Naive thymus-derived CD4-positive, alpha-beta T cell (primary cell): Measurements from ENCODE around the gene MPP2. TPM values are rescaled to one million over a fixed set of nuclear protein-coding genes. Genes with fewer than 3 reads are reported as not detected.
A peak's percentile ranks its signal among the peaks of the same experiment; 100 is the strongest.

ENCODE experiments used
- ATAC-seq: fragments of 150-1000 bp; cut with Tn5 transposase; 2 replicates; pipeline ENCODE4 v1.10.0; 2021; ENCODE audit warnings: mild to moderate bottlenecking, moderate library complexity
- CTCF ChIA-PET: fragments of 350-600 bp; sonication (Branson Sonifier 250); formaldehyde crosslinking; loops from one replicate; lab custom pipeline; 2021; ENCODE audit warnings: antibody characterized with exemption; lab: Charles Lee
- POLR2A ChIA-PET: fragments of 350-600 bp; sonication (Branson Sonifier 250); formaldehyde crosslinking; loops from one replicate; lab custom pipeline; 2021; ENCODE audit warnings: antibody characterized with exemption, inconsistent platforms; lab: Charles Lee
- DNase-seq, 9 donors: peaks; one replicate each; pipeline versions ENCODE4 v3.0.0 to v3.0.0-alpha.2; 2020 to 2022; ENCODE audit warnings: mixed read lengths in 1 of 9
- H3K27ac ChIP-seq: one replicate; pipeline ENCODE4 v1.7.0; 2013; ENCODE audit warnings: mild to moderate bottlenecking, low read depth, low read length, moderate library complexity
- H3K27me3 ChIP-seq, 2 donors: one replicate each; pipeline ENCODE4 v1.7.0; 2013; ENCODE audit warnings: low read length in 2 of 2, mild to moderate bottlenecking in 2 of 2, moderate library complexity in 2 of 2; ENCODE audit not compliant: control insufficient read depth in 2 of 2, insufficient read depth in 2 of 2
- H3K36me3 ChIP-seq, 3 experiments: 1 replicate in 2 of 3; 2 replicates in 1 of 3; pipeline ENCODE4 v1.7.0; 2013; ENCODE audit warnings: low read length in 3 of 3, mild to moderate bottlenecking in 3 of 3, moderate library complexity in 1 of 3; ENCODE audit not compliant: insufficient read depth in 3 of 3, control insufficient read depth in 2 of 3
- H3K4me1 ChIP-seq, 2 donors: one replicate each; pipeline ENCODE4 v1.7.0; 2013; ENCODE audit warnings: low read length in 2 of 2, mild to moderate bottlenecking in 2 of 2, moderate library complexity in 1 of 2; ENCODE audit not compliant: control insufficient read depth in 2 of 2, insufficient read depth in 2 of 2
- H3K4me3 ChIP-seq: 2 replicates; pipeline ENCODE4 v1.7.0; 2013; ENCODE audit warnings: mild to moderate bottlenecking, low read length
- H3K9me3 ChIP-seq, 3 experiments: 1 replicate in 2 of 3; 2 replicates in 1 of 3; pipeline ENCODE4 v1.7.0; 2013; ENCODE audit warnings: low read length in 3 of 3; ENCODE audit not compliant: control insufficient read depth in 2 of 3
- H3K27ac Mint-ChIP-seq, 9 donors: one replicate each; pipeline ENCODE4 v1.8.0; 2020 to 2022; ENCODE audit warnings: mixed read lengths in 9 of 9, mild to moderate bottlenecking in 8 of 9, moderate library complexity in 5 of 9, inconsistent platforms in 2 of 9
- H3K27me3 Mint-ChIP-seq, 5 donors: one replicate each; pipeline ENCODE4 v1.8.0; 2021 to 2022; ENCODE audit warnings: mixed read lengths in 5 of 5, mild to moderate bottlenecking in 1 of 5
- H3K36me3 Mint-ChIP-seq, 5 donors: one replicate each; pipeline ENCODE4 v1.8.0; 2020 to 2022; ENCODE audit warnings: mixed read lengths in 5 of 5, mild to moderate bottlenecking in 3 of 5, inconsistent platforms in 1 of 5
- H3K4me1 Mint-ChIP-seq, 7 donors: one replicate each; pipeline ENCODE4 v1.8.0; 2020 to 2022; ENCODE audit warnings: mixed read lengths in 7 of 7, mild to moderate bottlenecking in 3 of 7, inconsistent platforms in 1 of 7
- H3K4me3 Mint-ChIP-seq, 10 donors: one replicate each; pipeline ENCODE4 v1.8.0; 2020 to 2022; ENCODE audit warnings: mild to moderate bottlenecking in 10 of 10, mixed read lengths in 10 of 10, moderate library complexity in 6 of 10, inconsistent platforms in 2 of 10
- H3K9me3 Mint-ChIP-seq, 11 donors: one replicate each; pipeline ENCODE4 v1.8.0; 2020 to 2022; ENCODE audit warnings: mixed read lengths in 11 of 11, mild to moderate bottlenecking in 4 of 11, inconsistent platforms in 1 of 11, moderate library complexity in 1 of 11
- intact Hi-C, 2 donors: fragments of 100-400 bp; cut with micrococcal nuclease; formaldehyde crosslinking; loops; one replicate each; pipeline ENCODE4 v1.15.1; 2023
- polyA plus RNA-seq, 2 donors: library from polyadenylated mRNA; unstranded; fragments of 300-500 nt; fragmentation: Illumina TruSeq; gene quantifications; one replicate each; pipeline ENCODE4 v1.2.3, GENCODE V29; 2021
- total RNA-seq, 6 experiments: library from RNA in 5 of 6; stranded (reverse) in 5 of 6; gene quantifications; 1 replicate in 5 of 6; 2 replicates in 1 of 6; pipeline ENCODE4 v1.2.3 and lab custom pipeline; 2021 to 2026

The MPP2 gene
- total and polyA plus RNA-seq, 7 experiments from 2014 or later: 0.24 to 9.3 (median 3.6) TPM

DNA sequence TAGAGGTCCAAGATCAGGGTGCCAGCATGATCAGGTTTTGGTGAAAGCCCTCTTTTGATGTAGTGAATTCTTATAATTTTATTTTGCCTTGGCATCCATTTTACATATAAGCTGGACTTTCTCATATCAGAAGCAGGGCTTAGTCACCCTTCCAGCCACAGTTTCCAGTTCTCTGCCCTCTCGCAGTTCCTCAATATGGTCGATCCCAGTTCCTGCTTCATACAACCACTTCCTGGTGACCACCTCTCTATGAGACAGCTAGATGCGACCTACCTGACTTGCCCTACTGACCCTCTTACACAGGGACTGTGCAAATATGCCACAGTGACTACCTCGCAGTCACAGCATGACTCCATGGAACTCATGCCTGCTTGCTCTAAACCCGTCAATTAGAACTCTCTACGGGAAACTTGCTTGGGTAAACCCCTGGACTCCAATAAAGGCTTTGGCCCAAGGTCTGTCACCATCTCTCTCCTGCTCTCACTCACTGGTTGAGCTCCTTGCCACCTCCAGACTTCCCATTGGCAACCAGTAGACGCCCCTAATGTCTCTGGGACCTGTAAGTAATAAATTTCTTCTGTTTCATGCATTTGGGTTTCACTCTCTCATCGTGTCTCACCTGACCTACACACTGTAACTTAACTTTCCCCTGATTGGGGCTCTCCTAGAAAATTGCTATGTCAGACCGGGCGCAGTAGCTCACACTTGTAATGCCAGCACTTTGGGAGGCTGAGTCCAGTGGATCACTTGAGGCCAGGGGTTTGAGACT is 38.9 kb downstream of the MPP2 start:
- ChIA-PET POLR2A (interaction anchor here (0.6 kb wide), 1 partner anchor 184 kb away, joined by 3 read pairs; no protein-coding TSS in a partner anchor), CTCF (interaction anchor here (0.8 kb wide), 1 partner anchor 11 kb away, joined by 3 read pairs; no protein-coding TSS in a partner anchor)
- H3K36me3 Mint-ChIP-seq: no peaks in the 10 kb centered on the region
- Histone ChIP-seq H3K27me3 (peaks cover 0 to 4% of the 10 kb centered on the region in 2 donors), H3K4me3 (no peak overlapping the region), H3K27ac (no peak overlapping the region), H3K36me3 (no peaks in the 10 kb centered on the region), H3K9me3 (no peaks in the 10 kb centered on the region), H3K4me1 (no peaks in the 10 kb centered on the region)
- H3K9me3 Mint-ChIP-seq: peaks cover 0 to 6% (median 0%) of the 10 kb centered on the region in 11 donors
- H3K4me3 Mint-ChIP-seq: no peak overlapping the region
- H3K4me1 Mint-ChIP-seq: peaks cover 0 to 2% (median 0%) of the 10 kb centered on the region in 7 donors
- H3K27ac Mint-ChIP-seq: peak overlapping the region in 1 of 9 donors; percentile 12
- intact Hi-C loops: no loop called here
- peaks cover 5 to 35% (median 23%) of the 10 kb centered on the region in 5 donors for H3K27me3 Mint-ChIP-seq
- ATAC-seq: peak; percentile 47
- no peak for DNase-seq

DNA sequence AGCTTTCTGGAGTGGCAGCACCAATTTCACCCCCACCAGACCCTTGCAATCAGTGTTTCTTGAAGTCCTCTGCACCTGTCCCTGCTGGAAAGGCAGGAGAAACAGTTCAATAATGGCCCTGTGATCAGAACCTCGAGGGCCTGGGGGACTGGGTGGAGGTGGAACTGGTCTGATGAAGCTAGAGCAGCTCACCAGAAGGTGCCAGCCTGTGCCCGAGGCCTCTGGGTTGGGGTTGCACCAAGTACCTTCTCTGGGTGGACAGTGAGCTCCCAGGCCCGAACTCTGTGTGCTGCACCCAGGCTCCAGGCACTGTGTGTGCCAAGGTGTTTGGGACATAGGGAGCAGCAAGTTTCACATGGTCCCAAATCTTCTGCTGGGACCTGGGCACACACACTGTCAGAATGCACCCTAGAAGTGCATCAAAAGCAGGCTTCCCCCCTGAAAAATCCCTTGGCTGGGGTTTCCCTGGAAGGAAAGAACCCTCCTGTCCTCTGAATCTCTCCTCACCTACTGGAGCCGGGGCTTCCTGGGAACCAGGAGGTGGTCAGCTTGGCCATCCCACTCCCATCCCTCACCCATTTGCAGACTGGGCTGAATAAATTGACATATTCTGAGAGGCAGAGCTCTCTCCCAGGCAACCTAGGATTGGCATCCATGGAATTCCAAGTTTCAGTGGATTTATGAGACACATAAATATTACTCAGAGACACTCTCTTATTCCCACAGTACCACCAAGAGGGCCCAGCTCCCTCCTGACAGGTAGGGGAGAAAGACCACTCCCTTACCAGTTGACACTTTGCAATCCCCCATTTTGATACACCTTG is 43.0 kb downstream of the MPP2 start:
- Histone ChIP-seq H3K27me3 (peaks cover 0 to 4% of the 10 kb centered on the region in 2 donors), H3K27ac (no peak overlapping the region), H3K9me3 (no peaks in the 10 kb centered on the region), H3K4me1 (no peaks in the 10 kb centered on the region), H3K36me3 (no peaks in the 10 kb centered on the region), H3K4me3 (no peak overlapping the region)
- no peak overlapping the region for H3K27ac Mint-ChIP-seq
- peaks cover 0 to 6% (median 0%) of the 10 kb centered on the region in 11 donors for H3K9me3 Mint-ChIP-seq
- intact Hi-C loops: no loop called here
- H3K4me3 Mint-ChIP-seq: no peak overlapping the region
- H3K27me3 Mint-ChIP-seq: peaks cover 0 to 24% (median 16%) of the 10 kb centered on the region in 5 donors
- POLR2A ChIA-PET: no interaction called here
- no peaks in the 10 kb centered on the region for H3K36me3 Mint-ChIP-seq
- peaks cover 0 to 2% (median 0%) of the 10 kb centered on the region in 7 donors for H3K4me1 Mint-ChIP-seq
- CTCF ChIA-PET: interaction anchor here (1.2 to 1.4 kb wide), 2 partner anchors 16 to 18 kb away, joined by 3 read pairs; no protein-coding TSS in a partner anchor
- DNase-seq (no peak), ATAC-seq (no peak)

DNA sequence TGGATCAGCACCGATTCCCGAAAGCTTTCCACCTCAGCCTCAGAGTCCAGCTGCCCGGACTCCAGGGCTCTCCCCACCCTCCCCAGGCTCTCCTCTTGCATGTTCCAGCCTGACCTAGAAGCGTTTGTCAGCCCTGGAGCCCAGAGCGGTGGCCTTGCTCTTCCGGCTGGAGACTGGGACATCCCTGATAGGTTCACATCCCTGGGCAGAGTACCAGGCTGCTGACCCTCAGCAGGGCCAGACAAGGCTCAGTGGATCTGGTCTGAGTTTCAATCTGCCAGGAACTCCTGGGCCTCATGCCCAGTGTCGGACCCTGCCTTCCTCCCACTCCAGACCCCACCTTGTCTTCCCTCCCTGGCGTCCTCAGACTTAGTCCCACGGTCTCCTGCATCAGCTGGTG is 45.4 kb downstream of the MPP2 start:
- POLR2A ChIA-PET: no interaction called here
- peaks cover 0 to 12% (median under 1%) of the 10 kb centered on the region in 5 donors for H3K27me3 Mint-ChIP-seq
- H3K27ac Mint-ChIP-seq: no peak overlapping the region
- CTCF ChIA-PET: no interaction called here
- no peak for ATAC-seq
- Histone ChIP-seq H3K36me3 (no peaks in the 10 kb centered on the region), H3K4me3 (no peak overlapping the region), H3K27me3 (no peaks in the 10 kb centered on the region), H3K4me1 (no peaks in the 10 kb centered on the region), H3K9me3 (no peaks in the 10 kb centered on the region), H3K27ac (no peak overlapping the region)
- H3K36me3 Mint-ChIP-seq: no peaks in the 10 kb centered on the region
- H3K9me3 Mint-ChIP-seq: no peaks in the 10 kb centered on the region
- DNase-seq: no peak
- no peak overlapping the region for H3K4me3 Mint-ChIP-seq
- intact Hi-C loops: no loop called here
- peaks cover 0 to 2% (median 0%) of the 10 kb centered on the region in 7 donors for H3K4me1 Mint-ChIP-seq

DNA sequence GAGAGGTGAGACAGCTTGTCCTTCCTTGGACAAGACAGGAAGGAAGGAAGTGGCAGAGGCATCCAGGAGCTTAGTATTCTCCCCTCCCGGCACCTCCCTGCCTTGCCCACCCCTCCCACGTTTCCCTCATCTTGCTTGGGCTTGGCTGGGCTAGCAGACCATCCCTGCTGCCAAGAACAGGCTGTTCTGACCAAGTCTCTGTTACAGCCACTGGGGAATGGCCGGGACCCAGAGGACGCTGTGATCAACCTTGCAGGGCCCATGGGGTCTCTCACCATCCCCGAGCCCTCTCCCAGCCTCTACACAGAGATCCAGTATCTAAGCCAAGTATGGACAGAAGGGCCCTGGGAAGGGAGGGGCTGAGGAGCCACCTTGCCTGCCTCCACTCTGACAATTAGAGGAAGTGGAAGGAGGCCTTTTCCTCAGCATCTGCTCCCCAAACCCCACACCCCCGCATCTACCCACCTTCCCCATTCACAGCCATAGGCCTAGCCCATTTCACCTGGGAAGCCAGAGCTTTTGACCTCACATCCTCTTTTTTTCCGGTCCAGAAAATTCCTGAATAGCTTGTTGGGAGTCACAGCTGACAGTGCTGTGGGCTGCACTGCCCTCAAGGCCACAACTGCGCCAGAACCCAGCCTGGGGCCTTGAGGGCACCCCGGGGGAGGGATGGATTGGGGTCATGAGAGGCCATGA is 46.3 kb downstream of the MPP2 start:
- Mint-ChIP-seq H3K27ac (no peak overlapping the region), H3K9me3 (no peaks in the 10 kb centered on the region), H3K4me1 (peaks cover 0 to 2% (median 0%) of the 10 kb centered on the region in 7 donors), H3K36me3 (no peaks in the 10 kb centered on the region), H3K27me3 (peaks cover 0 to 9% (median 0%) of the 10 kb centered on the region in 5 donors), H3K4me3 (no peak overlapping the region)
- Histone ChIP-seq H3K9me3 (no peaks in the 10 kb centered on the region), H3K27me3 (no peaks in the 10 kb centered on the region), H3K4me3 (no peak overlapping the region), H3K36me3 (no peaks in the 10 kb centered on the region), H3K4me1 (no peaks in the 10 kb centered on the region), H3K27ac (no peak overlapping the region)
- intact Hi-C loops: no loop called here
- DNase-seq (no peak), ATAC-seq (no peak)
- POLR2A ChIA-PET: no interaction called here
- CTCF ChIA-PET: no interaction called here

DNA sequence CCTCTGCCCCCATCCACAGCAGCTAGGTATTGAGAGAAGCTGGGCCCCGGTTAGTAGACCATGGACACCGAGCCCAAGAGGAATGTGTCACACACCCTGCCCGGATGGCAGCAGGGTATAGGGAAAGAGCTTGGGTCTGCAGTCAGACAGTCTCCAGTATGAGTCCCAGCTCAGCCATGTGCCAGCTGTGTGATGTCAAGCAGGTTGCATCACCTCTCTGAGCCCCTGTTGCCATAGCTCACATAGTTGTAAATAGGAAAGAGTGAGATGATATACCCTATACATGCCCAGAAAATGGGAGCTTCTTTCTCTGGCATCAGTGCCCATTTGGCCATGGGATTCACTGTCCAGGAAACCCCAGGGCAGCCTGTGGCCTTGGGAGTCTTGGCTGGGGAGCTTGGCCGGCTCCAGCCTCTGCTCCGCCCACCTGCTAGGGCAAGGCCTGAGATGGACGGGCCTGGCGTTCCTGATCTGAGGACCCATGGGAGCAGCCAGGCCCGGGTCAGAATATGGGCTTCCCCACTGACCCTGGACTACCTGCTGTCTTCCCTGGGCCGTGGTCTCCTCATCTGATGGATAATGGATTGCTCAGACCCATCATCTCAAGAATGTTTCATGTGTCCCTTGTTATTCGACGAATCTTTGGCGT is 47.1 kb downstream of the MPP2 start:
- no peaks in the 10 kb centered on the region for H3K36me3 Mint-ChIP-seq
- no peak for ATAC-seq
- no peaks in the 10 kb centered on the region for H3K9me3 ChIP-seq
- no peaks in the 10 kb centered on the region for H3K27me3 ChIP-seq
- no peak overlapping the region for H3K27ac ChIP-seq
- H3K4me1 Mint-ChIP-seq: no peaks in the 10 kb centered on the region
- no peaks in the 10 kb centered on the region for H3K4me1 ChIP-seq
- H3K4me3 ChIP-seq: no peak overlapping the region
- no peaks in the 10 kb centered on the region for H3K9me3 Mint-ChIP-seq
- H3K36me3 ChIP-seq: no peaks in the 10 kb centered on the region
- no peak overlapping the region for H3K27ac Mint-ChIP-seq
- H3K4me3 Mint-ChIP-seq: no peak overlapping the region
- intact Hi-C loops: no loop called here
- ChIA-PET CTCF (no interaction called here), POLR2A (no interaction called here)
- peaks cover 0 to 9% (median 0%) of the 10 kb centered on the region in 5 donors for H3K27me3 Mint-ChIP-seq
- DNase-seq: no peak

DNA sequence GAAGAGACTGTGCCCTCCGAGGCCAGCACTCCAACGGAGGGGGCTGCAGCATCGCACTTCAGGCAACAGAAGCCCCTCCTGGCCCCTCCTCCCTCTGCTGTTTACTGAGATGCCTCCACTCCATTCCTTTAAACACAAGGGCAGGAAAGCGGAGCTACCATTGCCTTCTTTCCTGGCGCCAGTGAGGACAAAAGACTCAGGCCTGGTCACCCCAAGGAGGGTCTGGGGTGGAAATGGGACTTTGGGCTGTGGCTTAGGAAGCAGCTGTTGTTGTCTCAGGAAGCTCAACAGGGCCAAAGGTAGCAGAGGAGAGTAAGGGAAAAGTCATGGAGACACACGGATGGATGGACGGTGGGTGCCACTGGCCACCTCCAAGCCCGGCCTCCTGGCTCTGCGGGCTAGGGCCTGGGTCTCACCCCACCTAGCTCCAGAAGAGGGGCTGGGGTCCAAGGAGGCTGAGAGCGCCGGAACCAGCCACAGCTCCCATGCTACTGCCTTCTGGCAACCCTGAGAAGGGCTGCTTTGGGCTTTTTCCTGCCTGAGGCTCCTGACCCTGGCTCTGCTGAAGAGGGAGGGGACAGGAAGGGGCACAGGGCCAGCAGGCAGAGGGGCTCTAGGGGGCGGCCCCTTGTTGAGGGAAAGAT is 49.3 kb downstream of the MPP2 start:
- H3K4me1 Mint-ChIP-seq: no peaks in the 10 kb centered on the region
- ChIA-PET CTCF (no interaction called here), POLR2A (no interaction called here)
- Histone ChIP-seq H3K4me1 (no peaks in the 10 kb centered on the region), H3K27me3 (no peaks in the 10 kb centered on the region), H3K27ac (no peak overlapping the region), H3K36me3 (no peaks in the 10 kb centered on the region), H3K9me3 (no peaks in the 10 kb centered on the region), H3K4me3 (no peak overlapping the region)
- ATAC-seq (no peak), DNase-seq (no peak)
- no peaks in the 10 kb centered on the region for H3K36me3 Mint-ChIP-seq
- no peaks in the 10 kb centered on the region for H3K9me3 Mint-ChIP-seq
- H3K27me3 Mint-ChIP-seq: peaks cover 0 to 9% (median 0%) of the 10 kb centered on the region in 5 donors
- intact Hi-C loops: no loop called here
- no peak overlapping the region for H3K27ac Mint-ChIP-seq
- H3K4me3 Mint-ChIP-seq: no peak overlapping the region
